Activated CD4-positive, alpha-beta T cell treated with anti-CD3 and anti-CD28 coated beads, Interleukin-2, amount 50 U/mL, for 4 hours (primary cell): Measurements from ENCODE around the gene HECW1.

ENCODE experiments used
- DNase-seq, 2 experiments: peaks; one replicate each; pipeline ENCODE4 v3.0.0-alpha.2; 2020

Gene HECW1

DNA sequence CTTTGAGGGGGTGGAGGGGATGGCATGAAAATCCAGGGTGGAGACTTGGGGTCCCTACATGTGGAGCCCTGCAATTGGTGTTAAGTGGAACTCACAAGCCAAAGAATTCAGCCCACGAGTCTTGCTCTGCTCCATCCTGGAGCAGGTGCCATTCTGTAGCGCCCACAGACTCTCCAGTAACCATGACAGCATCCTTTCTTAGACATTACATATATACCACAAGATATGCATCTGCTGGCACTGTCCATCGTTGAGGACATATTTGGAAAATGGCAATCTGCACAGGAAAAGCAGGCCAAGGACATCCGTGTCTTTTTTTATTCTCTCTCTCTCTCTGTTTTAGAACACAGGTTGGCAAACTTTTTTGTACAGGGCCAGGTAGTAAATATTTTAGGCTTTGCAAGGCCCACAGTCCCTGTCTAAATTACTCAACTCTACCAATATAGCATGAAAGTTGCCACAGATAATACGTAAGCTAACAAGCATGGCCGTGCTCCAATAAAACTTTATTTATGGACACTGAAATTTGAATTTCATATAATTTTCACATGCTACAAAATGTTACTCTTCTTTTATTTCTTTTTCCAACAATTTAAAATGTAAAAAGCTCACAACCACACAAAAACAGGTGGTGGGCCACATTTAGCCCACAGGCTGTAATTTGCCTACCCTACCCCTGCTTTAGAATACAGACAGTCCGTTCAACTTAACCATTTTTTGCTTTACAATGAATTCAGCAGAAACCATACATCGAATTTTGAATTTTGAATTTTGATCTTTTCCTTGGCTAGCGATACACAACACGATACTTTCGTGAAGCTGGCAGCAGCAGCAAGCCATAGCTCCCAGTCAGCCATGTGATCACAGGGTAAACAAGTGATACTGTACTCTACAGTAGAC is 329.0 kb downstream of the HECW1 start:
- DNase-seq = no peak

DNA sequence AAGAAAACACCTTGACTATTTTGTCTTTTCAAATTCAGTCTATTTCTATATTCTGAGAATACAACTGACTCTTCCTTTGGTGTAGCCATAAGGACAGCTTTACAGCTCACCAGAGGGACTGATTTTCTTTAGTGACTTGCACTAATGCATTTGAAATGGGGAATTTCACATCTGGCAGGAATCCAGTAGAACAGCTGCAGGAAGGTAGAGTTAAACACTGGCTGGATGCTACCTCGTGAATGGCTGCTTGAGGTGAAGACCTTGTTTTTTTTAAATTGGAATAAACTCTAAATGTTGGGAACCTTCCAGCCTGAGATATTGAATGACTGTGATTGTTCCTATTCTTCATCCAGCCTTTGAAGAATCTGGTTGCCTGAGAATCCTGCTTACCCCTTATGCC is 330.9 kb downstream of the HECW1 start:
- DNase-seq = no peak

DNA sequence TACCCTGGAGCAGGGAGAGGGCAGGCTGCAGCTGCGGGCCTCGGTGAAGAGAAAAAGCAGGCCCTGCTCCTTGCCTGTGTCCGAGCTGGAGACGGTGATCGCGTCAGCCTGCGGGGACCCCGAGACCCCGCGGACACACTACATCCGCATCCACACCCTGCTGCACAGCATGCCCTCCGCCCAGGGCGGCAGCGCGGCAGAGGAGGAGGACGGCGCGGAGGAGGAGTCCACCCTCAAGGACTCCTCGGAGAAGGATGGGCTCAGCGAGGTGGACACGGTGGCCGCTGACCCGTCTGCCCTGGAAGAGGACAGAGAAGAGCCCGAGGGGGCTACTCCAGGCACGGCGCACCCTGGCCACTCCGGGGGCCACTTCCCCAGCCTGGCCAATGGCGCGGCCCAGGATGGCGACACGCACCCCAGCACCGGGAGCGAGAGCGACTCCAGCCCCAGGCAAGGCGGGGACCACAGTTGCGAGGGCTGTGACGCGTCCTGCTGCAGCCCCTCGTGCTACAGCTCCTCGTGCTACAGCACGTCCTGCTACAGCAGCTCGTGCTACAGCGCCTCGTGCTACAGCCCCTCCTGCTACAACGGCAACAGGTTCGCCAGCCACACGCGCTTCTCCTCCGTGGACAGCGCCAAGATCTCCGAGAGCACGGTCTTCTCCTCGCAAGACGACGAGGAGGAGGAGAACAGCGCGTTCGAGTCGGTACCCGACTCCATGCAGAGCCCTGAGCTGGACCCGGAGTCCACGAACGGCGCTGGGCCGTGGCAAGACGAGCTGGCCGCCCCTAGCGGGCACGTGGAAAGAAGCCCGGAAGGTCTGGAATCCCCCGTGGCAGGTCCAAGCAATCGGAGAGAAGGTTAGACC is 332.5 kb downstream of the HECW1 start:
- no peak for DNase-seq

GRCh38 chr7:43449577-43449976 is 337.1 kb downstream of the HECW1 start:
- DNase-seq = no peak

GRCh38 chr7:43450894-43451293 is 338.4 kb downstream of the HECW1 start:
- no peak for DNase-seq

DNA sequence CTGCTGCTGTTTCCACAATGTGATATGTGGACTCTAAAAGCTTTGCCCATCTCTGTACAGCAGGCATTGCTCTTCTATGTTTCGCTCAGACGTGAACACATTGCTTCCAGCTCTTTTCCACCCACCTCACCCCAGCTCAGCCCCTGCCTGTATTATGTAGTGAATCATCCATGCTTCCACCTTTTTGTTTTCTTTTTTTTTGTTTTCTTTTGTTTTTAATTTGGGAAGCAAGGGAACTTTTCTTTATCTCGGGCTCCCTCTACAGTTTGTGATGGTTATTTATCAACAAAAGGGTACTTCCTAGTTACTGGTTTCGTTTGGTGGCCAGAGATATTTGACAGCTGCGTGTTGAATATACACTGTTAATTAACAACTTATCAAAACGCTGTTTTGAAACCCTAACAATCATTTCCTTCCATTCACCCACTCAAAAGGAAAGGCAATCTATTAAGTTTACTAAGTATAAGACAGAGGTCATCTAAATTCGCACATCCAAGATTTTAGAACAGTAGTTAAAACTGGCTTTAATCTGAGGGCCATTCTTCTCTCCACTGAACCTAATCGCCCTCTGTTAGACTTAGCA is 342.6 kb downstream of the HECW1 start:
- DNase-seq = no peak

- no peak for DNase-seq
Measured at GRCh38 chr7:43456200-43456599, 343.8 kb downstream of the HECW1 start.

- DNase-seq = no peak
Measured at GRCh38 chr7:43458330-43459018, 346.0 kb downstream of the HECW1 start.

DNA sequence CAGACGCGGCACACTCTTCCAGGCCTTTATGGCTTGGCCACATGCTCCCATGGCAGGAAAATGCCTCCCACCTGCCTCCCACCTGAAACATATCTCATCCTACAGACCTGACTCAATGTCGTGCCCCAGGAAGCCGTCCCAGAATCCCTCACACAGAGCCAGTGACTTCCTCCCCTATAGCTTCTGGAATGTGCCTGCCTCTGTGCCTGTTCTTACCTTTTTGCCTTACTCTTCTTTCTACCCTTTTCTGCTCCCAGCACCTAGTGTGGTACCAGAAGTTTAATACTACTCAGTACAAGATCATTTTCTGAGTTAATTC is 346.5 kb downstream of the HECW1 start:
- DNase-seq = no peak

- no peak for DNase-seq
Measured at GRCh38 chr7:43460733-43461348, 348.4 kb downstream of the HECW1 start.

DNA sequence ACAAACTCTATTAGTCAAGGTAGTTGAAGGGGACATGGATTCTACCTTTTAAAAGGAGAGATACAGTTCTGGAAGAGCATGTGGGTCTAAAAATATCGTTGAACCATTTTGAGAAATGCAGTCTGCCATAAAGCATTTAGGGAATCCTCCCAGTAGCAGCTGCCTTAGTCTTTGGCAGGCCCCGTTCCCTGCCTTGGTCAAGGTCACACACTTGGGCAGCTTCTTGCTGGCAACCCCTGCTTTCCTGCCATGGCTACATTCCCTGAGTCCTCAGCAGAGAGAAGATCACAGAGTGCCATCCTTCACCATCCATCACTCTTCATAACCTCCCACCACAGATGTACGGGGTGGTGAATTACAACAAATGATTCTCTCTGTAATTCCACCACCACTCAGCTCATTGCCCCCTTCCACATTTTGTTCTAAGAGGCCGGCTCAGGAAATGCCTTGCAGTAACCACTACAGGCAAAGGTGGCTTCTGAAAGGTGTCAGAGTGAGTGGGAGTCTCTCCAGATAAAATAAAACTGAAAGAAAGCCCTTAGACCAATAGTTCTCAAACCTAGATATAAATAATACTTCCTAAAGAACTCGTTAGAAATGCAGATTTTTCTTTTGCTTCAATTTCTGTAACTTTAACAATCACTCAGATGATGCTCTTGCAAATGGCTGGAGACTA is 349.0 kb downstream of the HECW1 start:
- DNase-seq = no peak

DNA sequence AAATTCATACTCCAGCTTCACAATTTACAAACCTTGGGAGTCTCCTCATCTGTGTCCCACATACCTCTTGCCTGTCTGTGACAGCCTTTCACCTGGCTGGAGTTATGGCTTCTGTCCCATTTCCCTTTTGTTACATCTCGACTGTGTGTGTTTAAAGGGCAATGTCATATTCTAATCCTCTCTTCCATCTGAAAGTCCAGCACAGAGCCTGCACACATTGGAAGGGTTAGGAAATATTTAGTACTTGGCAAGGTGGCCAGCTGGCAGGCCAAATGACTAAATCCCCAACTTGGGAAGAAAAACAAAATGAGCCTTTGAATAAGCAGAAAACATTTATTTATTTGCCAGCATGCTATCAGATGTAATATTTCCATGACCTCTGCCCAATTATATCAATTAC is 350.4 kb downstream of the HECW1 start:
- DNase-seq = no peak

GRCh38 chr7:43463401-43463980 is 351.0 kb downstream of the HECW1 start:
- no peak for DNase-seq

- no peak for DNase-seq
Measured at GRCh38 chr7:43465581-43466554, 353.4 kb downstream of the HECW1 start.

- DNase-seq = no peak
Measured at GRCh38 chr7:43467406-43467805, 355.0 kb downstream of the HECW1 start.

DNA sequence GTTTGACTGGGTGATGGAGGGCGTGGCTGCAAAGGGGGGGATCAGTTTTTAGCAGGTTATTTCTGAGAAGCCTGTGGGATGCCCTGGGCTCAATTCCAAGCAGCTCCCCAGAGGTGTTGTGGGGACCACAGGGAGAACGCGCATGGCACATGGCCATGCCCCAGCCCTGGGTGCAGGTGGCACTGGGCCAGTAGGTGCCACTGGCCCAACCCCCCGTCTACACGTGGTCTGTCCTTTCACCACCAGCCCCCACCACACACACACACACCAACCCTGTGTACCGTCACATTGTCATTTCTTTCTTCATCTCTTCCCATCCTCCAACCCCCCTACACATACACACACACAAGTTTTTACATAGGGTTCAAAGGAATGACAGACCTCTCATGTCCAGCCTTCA is 355.4 kb downstream of the HECW1 start:
- DNase-seq = no peak

GRCh38 chr7:43469051-43469450 is 356.6 kb downstream of the HECW1 start:
- DNase-seq = no peak

DNA sequence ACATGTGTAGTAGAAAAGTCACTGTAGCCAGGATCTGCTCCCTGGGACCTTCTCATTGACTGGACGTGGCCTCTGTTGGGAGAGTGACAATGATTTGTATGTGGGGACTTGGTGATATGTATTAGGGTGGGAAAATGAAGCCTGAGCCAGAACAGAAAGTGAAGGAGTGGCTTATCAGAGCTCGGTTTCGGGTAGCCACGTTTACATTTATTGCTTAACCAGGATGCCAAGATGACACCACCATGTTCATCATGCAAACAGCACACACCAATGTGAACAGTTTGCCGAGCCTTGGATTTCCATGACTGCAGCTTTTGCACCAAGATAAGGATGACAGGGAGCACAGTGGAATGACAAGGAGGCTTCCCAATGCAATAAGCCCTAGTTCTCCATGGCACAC is 357.7 kb downstream of the HECW1 start:
- no peak for DNase-seq

DNA sequence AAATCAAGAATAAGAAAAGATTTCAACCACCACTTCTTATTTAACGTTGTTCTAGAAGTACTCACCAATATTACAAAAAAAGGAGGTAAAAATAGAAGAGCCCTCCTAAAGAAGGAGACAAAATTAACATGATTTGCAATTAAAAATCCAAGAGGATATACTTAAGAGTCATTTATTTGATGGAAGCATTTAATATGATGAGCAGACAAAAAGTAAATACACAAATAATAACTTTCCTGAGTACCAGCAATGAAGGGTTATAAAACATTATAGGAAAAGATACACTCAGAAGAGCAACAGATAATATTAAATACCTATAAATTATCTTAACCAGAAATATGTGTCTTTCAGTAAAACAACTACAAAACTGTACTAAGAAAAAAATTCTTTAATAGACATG is 363.5 kb downstream of the HECW1 start:
- DNase-seq = no peak

DNA sequence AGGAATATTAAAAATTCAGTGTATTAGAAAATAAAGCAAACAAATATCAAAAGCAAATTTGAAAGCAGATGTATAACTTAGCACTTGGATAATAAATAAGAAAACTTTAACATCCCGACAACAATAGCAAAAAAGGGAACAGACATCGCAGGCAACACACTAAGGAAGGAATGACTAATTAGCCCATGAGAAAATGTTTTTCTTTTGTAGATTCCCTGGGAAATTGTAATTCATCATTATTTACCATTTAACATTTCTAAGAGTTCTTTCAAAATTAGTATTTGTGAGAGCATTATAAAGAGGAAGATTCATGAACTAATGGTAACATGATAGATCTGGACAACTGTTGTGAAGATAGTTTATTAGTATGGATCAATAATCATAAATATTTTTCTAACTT is 364.4 kb downstream of the HECW1 start:
- no peak for DNase-seq
